GM18517 (cell line): ENCODE measurements around the gene CCP110.
"Not testable (repeated sequence)": the region's sequence is repeated elsewhere in the genome, so short reads cannot be mapped to it uniquely, and the experiment has no call there.

Experiments used
- ATAC-seq: cut with Tn5 transposase; IDR thresholded peaks from one replicate; pipeline ENCODE4 v1.9.1; 2021; ENCODE audit warnings: mild to moderate bottlenecking, moderate library complexity; ENCODE audit not compliant: unreplicated experiment

The CCP110 gene

DNA sequence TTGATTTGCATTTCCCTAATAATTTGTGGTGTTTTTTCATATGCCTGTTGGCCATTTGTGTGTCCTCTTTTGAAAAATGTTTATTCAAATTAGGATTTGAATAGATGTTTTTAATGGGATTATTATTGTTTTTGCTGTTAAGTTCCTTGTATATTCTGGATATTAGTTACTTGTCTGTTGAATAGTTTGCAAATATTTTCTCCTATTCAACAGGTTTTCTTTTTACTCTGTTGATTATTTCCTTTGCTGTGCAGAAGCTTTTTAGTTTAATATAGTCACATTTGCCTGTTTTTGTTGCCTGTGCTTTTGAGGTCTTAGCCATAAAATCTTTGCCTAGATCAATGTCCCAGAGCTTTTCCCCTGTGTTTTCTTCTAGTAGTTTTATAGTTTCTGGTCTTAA, 11.4 kb upstream of the CCP110 start:
- ATAC-seq: no peak

- ATAC-seq: no peak
Observed at GRCh38 chr16:19513377-19514053, 10.2 kb upstream of the CCP110 start.

DNA sequence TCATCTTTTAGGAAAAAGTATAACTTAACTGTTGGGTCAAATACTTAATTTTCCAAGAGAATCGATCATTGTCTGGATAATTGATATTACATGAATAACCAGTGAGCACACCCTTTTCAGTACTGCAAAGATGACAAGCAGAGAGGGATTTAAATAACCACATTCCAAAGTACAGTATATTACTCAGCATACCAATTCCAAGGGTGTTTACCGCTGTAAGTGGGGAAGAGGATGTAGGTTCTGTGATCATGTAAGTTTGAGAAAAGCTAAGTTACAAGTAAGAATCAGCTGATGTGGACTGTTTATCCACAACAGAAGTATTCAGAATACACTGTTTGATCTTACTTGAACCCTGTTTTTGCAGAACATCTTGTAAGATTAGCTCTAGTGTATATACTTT, 8.0 kb upstream of the CCP110 start:
- ATAC-seq: no peak

GRCh38 chr16:19517424-19518089, 6.2 kb upstream of the CCP110 start:
- ATAC-seq: no peak

DNA sequence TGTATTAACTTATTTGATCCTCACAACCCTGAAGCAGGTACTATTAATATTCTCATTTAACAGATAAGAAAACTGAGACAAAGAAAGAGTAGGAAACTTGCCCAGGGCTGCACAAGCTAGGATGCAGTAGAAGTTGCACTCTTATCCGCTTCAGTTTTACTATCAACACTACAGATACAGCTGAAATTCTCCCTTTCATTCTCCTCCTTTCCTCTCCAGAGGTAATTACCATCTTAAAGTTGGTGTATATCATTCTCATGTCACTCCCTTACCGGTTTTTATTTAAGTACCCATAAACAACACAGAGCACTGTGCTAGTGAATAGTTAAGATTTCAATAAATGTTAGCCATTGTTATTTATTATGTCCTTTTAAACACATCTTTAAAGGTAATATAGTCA, 5.4 kb upstream of the CCP110 start:
- ATAC-seq: no peak

DNA sequence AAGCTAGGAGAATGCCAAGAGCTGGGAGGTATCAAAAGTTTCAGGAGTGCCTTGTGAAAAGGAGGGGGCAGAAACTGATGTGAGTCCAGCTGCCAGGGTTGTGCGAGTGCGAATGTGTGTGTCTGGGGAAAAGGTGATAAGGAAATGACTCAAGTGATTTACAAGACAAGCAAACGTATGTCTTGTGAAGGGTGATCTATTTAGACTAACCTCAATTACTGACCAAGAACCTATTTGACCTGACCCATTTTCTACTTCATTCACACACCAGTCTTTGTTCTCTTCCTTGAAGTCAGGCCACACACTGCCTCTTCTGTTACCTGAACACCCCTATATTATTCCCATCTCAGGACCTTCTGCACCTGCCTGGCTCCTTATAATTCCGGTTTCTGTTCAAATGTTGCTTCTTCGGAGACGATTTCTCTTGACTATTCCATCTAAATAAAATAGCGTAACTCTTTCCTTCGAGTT, 2.8 kb upstream of the CCP110 start:
- no peak for ATAC-seq

GRCh38 chr16:19521471-19522396, 2.0 kb upstream of the CCP110 start, which contains the start of gene GDE1:
GDE1 (minus strand) TSS chr16:19522098; CDS start chr16:19521964, 134 bp downstream.
- ATAC-seq: peak; percentile 68

DNA sequence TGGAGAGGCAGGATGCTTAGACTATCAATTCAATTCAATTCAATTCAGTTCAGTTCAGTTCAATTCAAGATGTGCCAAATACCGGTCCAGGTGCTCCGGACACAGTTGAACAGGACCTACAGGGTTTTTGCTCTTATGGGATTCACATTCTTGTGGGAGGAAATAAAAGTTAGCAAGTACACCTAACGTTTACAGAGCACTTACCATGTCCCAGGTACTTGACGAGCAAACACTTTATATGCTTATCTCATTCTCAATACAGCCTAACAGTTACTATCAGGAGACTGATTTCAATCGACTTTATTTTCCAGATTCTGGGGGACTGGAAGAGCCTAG, 1.4 kb upstream of the CCP110 start:
- no peak for ATAC-seq

GRCh38 chr16:19522760-19523159, 982 bp upstream of the CCP110 start:
- ATAC-seq: no peak

GRCh38 chr16:19523184-19523558, 571 bp upstream of the CCP110 start:
- ATAC-seq: no peak

DNA sequence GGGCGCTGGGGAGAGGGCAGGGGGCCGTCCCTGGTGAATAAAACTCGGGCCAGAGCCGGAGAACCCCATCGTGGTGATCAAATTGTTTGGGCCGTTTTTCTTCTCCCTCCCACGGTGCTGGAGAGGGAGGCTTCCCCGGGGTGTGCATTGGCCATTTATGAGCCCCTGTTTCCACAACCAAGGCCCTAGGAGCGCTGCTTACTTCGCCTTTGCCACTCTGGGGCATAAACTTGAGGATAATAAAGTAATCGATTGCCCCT, 544 bp downstream of the CCP110 start:
- no peak for ATAC-seq

DNA sequence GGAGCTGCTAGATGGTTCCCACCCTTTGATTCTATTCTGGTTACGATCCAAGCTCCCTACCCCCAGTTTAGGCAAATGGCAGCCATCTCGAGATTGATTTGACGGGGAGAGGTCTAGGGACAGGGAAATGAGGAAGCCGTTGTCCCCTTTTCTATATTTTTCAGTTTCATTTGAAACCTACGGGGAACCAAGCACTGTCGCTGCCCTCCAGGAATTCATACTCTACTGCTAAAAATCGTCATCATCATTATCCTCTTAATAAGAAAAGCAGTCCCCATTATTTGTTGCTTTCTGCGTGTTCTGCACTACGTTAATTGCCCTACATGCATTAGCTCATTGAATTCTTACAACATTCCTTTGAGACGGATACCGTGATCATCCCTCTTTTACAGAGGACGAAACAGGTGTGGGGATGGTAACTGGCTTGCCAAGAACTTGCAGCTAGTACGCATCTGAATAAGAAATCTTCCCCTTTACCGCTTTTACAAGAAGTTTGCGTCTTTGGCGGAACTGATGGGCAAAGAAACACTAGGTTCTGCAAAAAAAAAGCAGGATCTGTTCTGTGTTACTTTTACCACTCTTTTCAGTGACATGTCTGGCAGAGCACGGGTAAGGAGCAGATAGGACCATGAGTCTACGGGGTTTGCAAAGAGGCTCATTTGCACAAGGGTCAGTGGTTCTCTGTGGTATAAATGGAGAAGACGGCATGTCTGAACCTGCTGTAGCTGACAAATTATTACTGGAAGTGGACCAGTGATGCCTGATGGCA, 1.1 kb downstream of the CCP110 start:
- no peak for ATAC-seq

DNA sequence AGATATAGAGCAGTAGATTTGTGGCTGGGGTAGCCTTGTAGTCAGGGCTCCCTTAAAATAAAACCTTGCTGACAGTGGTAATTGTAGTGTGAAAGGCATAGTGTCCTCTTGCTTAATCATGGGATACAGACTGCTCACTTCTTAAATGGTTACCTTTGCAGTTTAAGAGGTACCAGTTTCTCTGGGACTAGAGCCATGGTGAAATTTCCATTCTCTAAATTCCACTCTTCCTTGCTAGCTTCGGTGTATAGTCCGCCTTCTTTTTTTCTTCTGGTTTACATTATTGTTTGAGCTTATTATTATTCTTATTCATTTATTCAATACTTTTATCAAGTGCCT, 1.6 kb downstream of the CCP110 start:
- no peak for ATAC-seq

DNA sequence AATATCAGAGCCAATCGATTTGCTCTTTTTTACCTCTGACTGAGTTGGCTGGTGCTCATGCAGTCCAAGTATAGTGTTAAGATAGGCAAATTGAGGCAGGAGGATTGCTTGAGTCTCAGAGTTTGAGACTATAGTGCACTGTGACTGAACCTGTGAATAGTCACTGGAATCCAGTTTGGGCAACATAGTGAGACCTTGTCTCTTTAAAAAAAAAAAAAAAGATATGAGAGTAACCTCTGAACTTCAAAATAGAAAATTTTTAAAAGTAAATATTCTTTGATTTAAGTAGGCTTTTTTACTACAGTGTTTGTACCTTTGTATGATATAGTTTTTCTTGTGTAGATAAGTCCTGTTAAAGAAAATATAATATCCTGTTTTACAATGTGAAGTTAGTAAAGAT, 3.4 kb downstream of the CCP110 start:
- no peak for ATAC-seq

- no peak for ATAC-seq
Observed at GRCh38 chr16:19528666-19529065, 4.9 kb downstream of the CCP110 start.

GRCh38 chr16:19532601-19533000, 8.9 kb downstream of the CCP110 start:
- no peak for ATAC-seq

GRCh38 chr16:19540241-19540970, 16.7 kb downstream of the CCP110 start:
- no peak for ATAC-seq

DNA sequence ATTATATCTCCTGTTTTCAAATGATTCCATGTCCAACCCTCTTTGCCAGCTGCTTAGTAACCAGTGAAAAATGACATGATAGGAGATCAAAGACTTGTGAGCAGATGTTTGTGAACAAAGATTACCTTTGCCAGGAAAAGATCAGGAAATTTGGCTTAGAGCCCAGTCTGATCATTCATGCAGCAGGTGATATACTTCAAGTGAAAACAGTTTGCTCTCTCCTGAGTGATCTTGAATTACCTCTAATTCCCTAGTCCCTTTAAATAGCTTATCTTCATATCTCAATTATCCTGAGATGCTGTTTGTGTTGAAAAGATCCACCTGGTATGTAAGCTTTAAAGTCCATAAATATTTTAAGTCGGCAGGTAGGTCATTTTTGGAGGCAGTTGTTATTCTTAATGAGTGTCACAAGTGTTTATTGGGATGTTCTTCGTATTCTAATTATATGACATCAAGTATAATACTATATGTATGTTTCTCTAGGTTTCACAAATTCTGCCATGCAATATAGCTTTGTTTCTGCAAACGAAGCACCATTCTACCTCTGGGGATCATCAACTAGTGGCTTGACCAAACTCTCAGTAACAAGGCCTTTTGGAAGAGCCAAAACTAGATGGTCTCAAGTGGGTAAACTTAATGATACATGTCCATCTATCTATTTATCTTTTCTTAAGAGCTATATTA, 18.5 kb downstream of the CCP110 start:
- no peak for ATAC-seq

DNA sequence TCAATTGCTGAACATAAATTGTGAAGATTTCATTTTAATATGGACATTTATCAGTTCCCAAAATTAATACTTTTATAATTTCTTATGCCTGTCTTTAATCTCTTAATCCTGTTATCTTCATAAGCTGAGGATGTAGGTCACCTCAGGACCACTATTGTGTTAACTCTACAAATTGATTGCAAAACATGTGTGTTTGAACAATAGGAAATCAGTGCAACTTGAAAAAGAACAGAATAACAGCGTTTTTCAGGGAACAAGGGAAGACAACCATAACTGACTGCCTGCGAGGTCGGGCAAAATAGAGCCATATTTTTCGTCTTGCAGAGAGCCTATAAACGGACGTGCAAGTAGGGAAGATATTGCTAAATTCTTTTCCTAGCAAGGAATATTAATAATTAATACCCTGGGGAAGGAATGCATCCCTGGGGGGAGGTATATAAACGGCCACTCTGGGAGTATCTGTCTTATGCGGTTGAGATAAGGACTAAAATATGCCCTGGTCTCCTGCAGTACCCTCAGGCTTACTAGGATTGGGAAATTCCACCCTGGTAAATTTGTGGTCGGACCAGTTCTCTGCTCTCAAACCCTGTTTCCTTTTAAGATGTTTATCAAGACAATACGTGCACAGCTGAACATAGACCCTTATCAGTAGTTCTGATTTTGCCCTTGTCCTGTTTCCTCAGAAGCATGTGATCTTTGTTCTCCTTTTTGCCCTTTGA, 19.7 kb downstream of the CCP110 start:
- not testable (repeated sequence) for ATAC-seq
